Measurements from ENCODE around the gene IGF2R. TPM values are rescaled to one million over a fixed set of nuclear protein-coding genes. Genes with fewer than 3 reads are reported as not detected.

Gene IGF2R
- total RNA-seq, 2 donors from 2014 or later: 62.7 to 71.8 TPM

GRCh38 chr6:160034036-160034930 lies 65.4 kb downstream of the IGF2R start:
- intact Hi-C loops (cut with DNase I): no loop called here
- DNase-seq (ENCODE audit: low spot score): no peak

DNA sequence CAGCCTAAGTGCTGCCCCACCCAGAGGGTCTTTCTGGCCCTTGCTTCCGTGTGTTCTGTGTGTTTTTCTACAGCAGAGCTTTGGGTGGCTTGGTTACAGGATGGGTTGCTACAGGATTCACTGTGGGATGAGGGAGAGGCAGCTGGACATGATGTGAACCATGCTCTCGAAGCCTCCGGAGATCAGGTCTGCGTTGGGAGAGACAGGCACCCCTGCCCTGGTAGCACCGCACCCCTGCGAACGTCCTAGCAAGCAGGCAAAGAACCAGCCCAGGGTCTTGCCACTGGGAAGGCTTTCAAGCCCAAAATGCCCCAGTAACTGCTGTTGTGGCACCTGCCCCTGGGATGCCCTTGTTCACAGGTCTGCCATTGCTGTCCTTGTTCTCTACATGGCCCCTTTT lies 66.4 kb downstream of the IGF2R start:
- DNase-seq (ENCODE audit: low spot score): no peak
- intact Hi-C loops (cut with DNase I): loop anchor here in 1 of 2 donors (5.0 kb wide), 1 partner anchor 58 kb away; no protein-coding TSS in a partner anchor

DNA sequence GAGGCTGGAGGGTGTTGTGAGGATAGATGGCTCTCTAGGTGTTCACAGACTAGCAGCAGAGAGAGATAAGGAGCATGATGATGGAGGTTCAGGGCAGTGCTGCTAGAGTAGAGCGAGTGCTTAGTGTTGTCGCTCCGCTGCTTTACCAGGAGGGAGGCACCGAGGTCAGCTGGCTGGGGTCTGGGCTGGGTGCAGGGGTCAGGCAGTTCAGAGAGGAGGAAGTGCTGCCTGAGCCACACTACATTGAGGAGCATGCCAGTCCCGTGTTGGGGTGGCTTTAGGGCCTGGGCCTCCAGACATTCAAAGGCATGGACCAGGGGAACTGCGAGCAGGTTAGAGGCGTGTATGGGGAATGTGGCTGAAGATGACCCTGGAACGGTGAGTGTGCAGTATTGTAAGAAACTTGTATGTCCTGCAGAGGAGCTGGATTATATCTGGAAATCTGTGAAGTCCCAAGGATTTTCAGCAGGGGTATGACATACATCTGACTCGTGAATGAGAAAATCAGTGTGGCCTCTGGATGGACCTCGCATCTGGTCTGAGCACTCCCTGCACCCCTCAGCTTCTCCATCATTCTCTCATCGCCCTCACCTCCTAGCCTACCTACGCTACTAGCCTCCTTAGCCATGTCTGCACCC lies 66.9 kb downstream of the IGF2R start:
- DNase-seq (ENCODE audit: low spot score): no peak
- intact Hi-C loops (cut with DNase I): loop anchor here in 1 of 2 donors (5.0 kb wide), 1 partner anchor 59 kb away; no protein-coding TSS in a partner anchor

DNA sequence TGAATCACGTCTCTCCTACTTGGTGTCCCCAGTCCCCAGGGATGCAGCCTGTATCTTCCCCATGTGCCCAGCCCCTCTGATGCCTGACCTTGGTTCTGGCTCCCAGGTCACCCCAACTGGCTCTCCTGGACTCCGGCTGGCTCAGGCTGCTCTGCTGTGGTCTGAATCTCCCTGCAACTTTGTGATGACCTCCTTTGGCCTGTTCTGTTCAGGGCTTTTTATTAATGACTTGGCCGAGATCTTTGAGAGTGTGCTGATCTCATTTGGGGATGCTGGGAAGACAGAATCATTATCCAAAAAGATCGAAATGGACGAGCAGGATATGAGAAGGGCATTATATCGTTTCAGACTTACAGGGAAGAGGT lies 67.4 kb downstream of the IGF2R start:
- intact Hi-C loops (cut with DNase I): loop anchor here in 1 of 2 donors (5.0 kb wide), 1 partner anchor 59 kb away; no protein-coding TSS in a partner anchor
- peak; percentile 75 for DNase-seq (ENCODE audit: low spot score)

GRCh38 chr6:160036790-160037206 lies 67.9 kb downstream of the IGF2R start:
- peak; percentile 58 for DNase-seq (ENCODE audit: low spot score)
- intact Hi-C loops (cut with DNase I): loop anchor here in 1 of 2 donors (5.0 kb wide), 1 partner anchor 59 kb away; no protein-coding TSS in a partner anchor

DNA sequence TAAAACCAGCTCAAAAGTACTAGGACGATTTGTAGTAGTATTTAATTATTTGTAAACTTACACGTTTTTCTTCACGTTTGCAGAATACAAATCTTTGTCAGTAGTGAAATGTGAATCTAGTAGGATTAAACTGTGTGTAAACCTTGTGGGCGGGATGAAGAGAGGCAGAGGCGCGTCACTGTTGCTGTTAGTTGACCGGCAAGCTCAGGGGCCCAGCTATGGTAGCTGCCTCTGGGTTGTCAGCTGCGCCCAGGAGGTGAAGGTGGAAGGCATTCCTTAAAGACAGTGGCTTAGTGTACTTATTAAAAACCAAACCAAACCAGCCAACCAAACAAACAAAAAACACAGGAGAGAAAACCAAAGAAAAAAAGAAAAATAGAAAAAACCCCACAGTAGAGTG lies 69.6 kb downstream of the IGF2R start:
- intact Hi-C loops (cut with DNase I): loop anchor here in 1 of 2 donors (5.0 kb wide), 1 partner anchor 61 kb away; no protein-coding TSS in a partner anchor
- DNase-seq (ENCODE audit: low spot score): peak; percentile 44

- DNase-seq (ENCODE audit: low spot score): no peak
- intact Hi-C loops (cut with DNase I): loop anchor here in 1 of 2 donors (5.0 kb wide), 1 partner anchor 62 kb away; no protein-coding TSS in a partner anchor
Measured at GRCh38 chr6:160039441-160039840, 70.6 kb downstream of the IGF2R start.

GRCh38 chr6:160040055-160040454 lies 71.2 kb downstream of the IGF2R start:
- intact Hi-C loops (cut with DNase I): loop anchor here (10.0 kb wide), 2 partner anchors 65 to 185 kb away; no protein-coding TSS in a partner anchor
- no peak for DNase-seq (ENCODE audit: low spot score)

- peak; percentile 50 for DNase-seq (ENCODE audit: low spot score)
- intact Hi-C loops (cut with DNase I): loop anchor here (10.0 kb wide), 2 partner anchors 66 to 186 kb away; no protein-coding TSS in a partner anchor
Measured at GRCh38 chr6:160040527-160041264, 71.8 kb downstream of the IGF2R start.

DNA sequence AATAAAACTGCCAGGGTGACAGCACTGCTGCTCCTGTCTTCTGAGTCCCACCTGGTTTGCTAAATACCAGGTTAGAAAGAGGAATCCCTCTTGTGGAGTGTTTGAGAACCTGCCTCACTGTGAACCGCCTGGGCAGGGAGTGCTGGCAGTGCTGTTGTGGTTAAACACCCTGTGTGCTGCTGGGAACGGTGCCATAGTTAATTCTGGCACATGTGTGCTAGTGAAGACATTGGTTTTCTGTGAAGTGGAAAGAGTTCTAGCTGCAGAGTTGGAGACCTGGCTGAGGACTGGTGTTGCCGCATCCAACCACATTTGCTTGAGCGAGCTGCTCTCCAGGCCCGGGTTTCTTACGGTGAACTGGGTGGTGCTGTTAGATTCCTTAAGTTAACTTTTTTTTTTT lies 72.7 kb downstream of the IGF2R start:
- intact Hi-C loops (cut with DNase I): loop anchor here (10.0 kb wide), 2 partner anchors 67 to 187 kb away; no protein-coding TSS in a partner anchor

GRCh38 chr6:160042014-160042773 lies 73.3 kb downstream of the IGF2R start:
- peak; percentile 52 for DNase-seq (ENCODE audit: low spot score)
- intact Hi-C loops (cut with DNase I): loop anchor here (10.0 kb wide), 2 partner anchors 67 to 187 kb away; no protein-coding TSS in a partner anchor

More for the DNA sequence above, 72.7 kb downstream of the IGF2R start:
- DNase-seq (ENCODE audit: low spot score): peak; percentile 81

GRCh38 chr6:160042788-160043301 lies 74.0 kb downstream of the IGF2R start:
- DNase-seq (ENCODE audit: low spot score): no peak
- intact Hi-C loops (cut with DNase I): loop anchor here (10.0 kb wide), 2 partner anchors 68 to 188 kb away; no protein-coding TSS in a partner anchor

GRCh38 chr6:160043784-160044183 lies 74.9 kb downstream of the IGF2R start:
- intact Hi-C loops (cut with DNase I): loop anchor here (10.0 kb wide), 2 partner anchors 69 to 189 kb away; no protein-coding TSS in a partner anchor

GRCh38 chr6:160044687-160045086 lies 75.8 kb downstream of the IGF2R start:
- no peak for DNase-seq (ENCODE audit: low spot score)
- intact Hi-C loops (cut with DNase I): loop anchor here (10.0 kb wide), 2 partner anchors 70 to 190 kb away; no protein-coding TSS in a partner anchor

More at GRCh38 chr6:160043784-160044183, 74.9 kb downstream of the IGF2R start:
- no peak for DNase-seq (ENCODE audit: low spot score)

DNA sequence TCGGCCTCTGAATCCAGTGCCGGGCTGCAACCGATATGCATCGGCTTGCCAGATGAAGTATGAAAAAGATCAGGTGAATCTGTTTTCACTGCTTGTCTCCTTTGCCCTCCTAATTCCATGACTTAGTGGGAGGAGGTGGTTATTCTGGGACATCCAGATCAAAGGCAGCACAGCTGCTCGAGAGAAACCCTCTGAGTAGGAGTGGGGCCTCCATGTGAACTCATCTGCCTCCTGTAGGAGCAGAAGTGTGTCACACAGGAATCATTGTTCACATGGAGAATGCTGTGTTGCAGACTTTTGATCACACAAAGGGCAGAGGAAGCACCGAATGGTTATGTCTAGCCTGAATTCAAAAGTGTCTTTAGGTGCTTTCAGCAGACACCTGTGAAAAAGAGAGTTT lies 79.6 kb downstream of the IGF2R start:
- intact Hi-C loops (cut with DNase I): loop anchor here (10.0 kb wide), 2 partner anchors 74 to 194 kb away; no protein-coding TSS in a partner anchor
- DNase-seq (ENCODE audit: low spot score): peak; percentile 32

DNA sequence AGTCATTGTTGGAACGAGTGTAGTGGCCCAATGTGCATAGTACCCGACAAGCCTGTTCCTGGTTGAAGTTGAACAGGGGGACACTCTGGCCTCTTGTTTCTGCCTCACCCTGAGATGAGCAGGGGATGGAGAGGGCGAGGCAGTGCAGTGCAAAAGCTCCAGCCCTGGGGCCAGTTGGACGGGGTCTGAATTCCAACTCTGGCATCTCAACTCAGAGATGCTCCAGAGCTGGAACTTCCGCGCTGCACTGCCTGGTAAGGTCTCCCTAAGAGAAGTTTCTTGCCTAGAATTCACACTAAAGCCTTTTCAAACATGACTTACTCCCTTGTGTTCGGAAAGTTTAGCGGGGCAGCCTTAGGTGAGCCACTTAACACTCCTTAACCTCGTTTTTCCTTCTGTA lies 80.5 kb downstream of the IGF2R start:
- DNase-seq (ENCODE audit: low spot score): peak; percentile 51

GRCh38 chr6:160050022-160050421 lies 81.1 kb downstream of the IGF2R start:
- intact Hi-C loops (cut with DNase I): no loop called here
- DNase-seq (ENCODE audit: low spot score): no peak

More for the DNA sequence above, 80.5 kb downstream of the IGF2R start:
- intact Hi-C loops (cut with DNase I): loop anchor here (10.0 kb wide), 2 partner anchors 75 to 195 kb away; no protein-coding TSS in a partner anchor

GRCh38 chr6:160051390-160051789 lies 82.5 kb downstream of the IGF2R start:
- no peak for DNase-seq (ENCODE audit: low spot score)
- intact Hi-C loops (cut with DNase I): no loop called here
